AG09319 (cell line): ENCODE data around the gene NEMP1.

Experiments
- DNase-seq: peaks from one replicate; pipeline ENCODE4 v3.0.0-alpha.2; 2010; ENCODE audit warnings: low read depth; ENCODE audit errors: extremely low read depth
- CTCF ChIP-seq: IDR thresholded peaks from 2 replicates; pipeline ENCODE4 v1.5.1; 2011; ENCODE audit warnings: low read depth, mild to moderate bottlenecking, inconsistent platforms, low read length, moderate library complexity

NEMP1 gene

GRCh38 chr12:57011438-57012424 is 66.9 kb downstream of the NEMP1 start:
- DNase-seq, result no peak
- TF ChIP-seq CTCF, result no peak

GRCh38 chr12:57010627-57011247 is 67.9 kb downstream of the NEMP1 start:
- DNase-seq, result no peak

GRCh38 chr12:57009949-57010626 is 68.5 kb downstream of the NEMP1 start:
- no peak for TF ChIP-seq CTCF
- DNase-seq, result no peak

More at GRCh38 chr12:57010627-57011247, 67.9 kb downstream of the NEMP1 start:
- TF ChIP-seq CTCF, result no peak

- DNase-seq, result peak; percentile 37
- peak; percentile 75 for TF ChIP-seq CTCF
These were observed 70.4 kb downstream of the NEMP1 start for GRCh38 chr12:57008178-57008577.

GRCh38 chr12:57006809-57007475 is 71.6 kb downstream of the NEMP1 start:
- DNase-seq, result no peak
- TF ChIP-seq CTCF, result no peak

GRCh38 chr12:57005980-57006808 is 72.4 kb downstream of the NEMP1 start, which contains the start of gene ZBTB39:
Gene ZBTB39 (minus strand): TSS chr12:57006546. CDS start chr12:57004917, 1,629 bp downstream.
- peak; percentile 38 for TF ChIP-seq CTCF
- DNase-seq, result no peak
